GM12878 (cell line): ENCODE results near the gene MAFB. TPM values are rescaled to one million over a fixed set of nuclear protein-coding genes. Genes with fewer than 3 reads are reported as not detected.

ENCODE experiments used
- ATAC-seq: fragments of 200-7000 bp; cut with Tn5 transposase; 3 replicates; pipeline ENCODE4 v1.9.1; 2020; ENCODE audit warnings: mild to moderate bottlenecking, moderate library complexity
- BruUV-seq: library from RNA; stranded (reverse); fragments of 400-500 nt; replicated peaks from 2 replicates; lab custom pipeline; 2021; lab: Mats Ljungman, UMichigan
- CTCF ChIA-PET: fragments of 300-600 bp; sonication (Branson Sonifier 250); formaldehyde crosslinking; extraction: SDS; loops from one replicate; lab custom pipeline; 2021; ENCODE audit warnings: inconsistent platforms; lab: Yijun Ruan, JAX
- POLR2A ChIA-PET: fragments of 350-600 bp; formaldehyde crosslinking; extraction: SDS; loops from one replicate; lab custom pipeline; 2021; ENCODE audit warnings: inconsistent platforms; lab: Charles Lee
- RAD21 ChIA-PET: fragments of 300-600 bp; sonication (Branson Sonifier 250); formaldehyde crosslinking; loops from one replicate; lab custom pipeline; 2023; ENCODE audit warnings: antibody characterized with exemption; ENCODE audit not compliant: unreplicated experiment; lab: Charles Lee
- SMC1A ChIA-PET: fragments of 300-600 bp; sonication (Branson Sonifier 250); formaldehyde crosslinking; loops from one replicate; lab custom pipeline; 2023; ENCODE audit not compliant: unreplicated experiment, uncharacterized antibody; lab: Charles Lee
- DNase-seq: peaks from one replicate; pipeline ENCODE4 v3.0.0-alpha.2; 2011; ENCODE audit warnings: low read depth, low spot score
- FAIRE-seq: peaks from 3 replicates; lab custom pipeline; 2011; peaks lifted over from hg19 to GRCh38; lab: Jason Lieb, UNC
- H2AFZ ChIP-seq: 2 replicates; pipeline ENCODE4 v1.6.0; 2011; ENCODE audit warnings: low read depth, low read length, control low read depth; ENCODE audit not compliant: control insufficient read depth
- H3K27ac ChIP-seq: 2 replicates; pipeline ENCODE4 v1.5.1; 2011; ENCODE audit warnings: control low read depth; ENCODE audit not compliant: control insufficient read depth, insufficient read depth
- H3K27me3 ChIP-seq, 2 experiments: replicated peaks in 1 of 2; 2 replicates each; pipeline versions ENCODE4 v1.6.0 to v1.6.1; 2011; ENCODE audit warnings: low read length in 1 of 2; ENCODE audit not compliant: control insufficient read depth in 2 of 2, insufficient read depth in 2 of 2
- H3K36me3 ChIP-seq, 2 experiments: 2 replicates each; pipeline ENCODE4 v1.5.1; 2011; ENCODE audit warnings: low read length in 1 of 2; ENCODE audit not compliant: control insufficient read depth in 2 of 2, insufficient read depth in 2 of 2
- H3K4me1 ChIP-seq: 2 replicates; pipeline ENCODE4 v1.6.1; 2011; ENCODE audit warnings: mild to moderate bottlenecking, low read length, moderate library complexity, mixed read lengths; ENCODE audit not compliant: control insufficient read depth, insufficient read depth
- H3K4me2 ChIP-seq: 2 replicates; pipeline ENCODE4 v1.6.0; 2011; ENCODE audit warnings: control low read depth; ENCODE audit not compliant: control insufficient read depth, insufficient read depth
- H3K4me3 ChIP-seq: fragments of 200-600 bp; sonication (generic); 2 replicates; pipeline ENCODE4 v1.5.1; 2016
- H3K79me2 ChIP-seq: 2 replicates; pipeline ENCODE4 v1.6.0; 2011; ENCODE audit warnings: low read length; ENCODE audit not compliant: control insufficient read depth, insufficient read depth
- H3K9ac ChIP-seq: 2 replicates; pipeline ENCODE4 v1.8.0; 2011; ENCODE audit warnings: low read length, control low read depth, mixed read lengths; ENCODE audit not compliant: control insufficient read depth, insufficient read depth
- H3K9me3 ChIP-seq: replicated peaks from 3 replicates; pipeline ENCODE4 v1.5.1; 2011; ENCODE audit warnings: mild to moderate bottlenecking, low read length; ENCODE audit not compliant: control insufficient read depth, insufficient read depth
- H4K20me1 ChIP-seq: 2 replicates; pipeline ENCODE4 v1.6.0; 2011; ENCODE audit not compliant: control insufficient read depth, insufficient read depth
- ASH2L ChIP-seq: fragments of 300-600, 200-600 bp; sonication (generic); IDR thresholded peaks from 2 replicates; pipeline ENCODE4 v1.6.1; 2017; ENCODE audit warnings: low read depth, mild to moderate bottlenecking, borderline replicate concordance
- EZH2 ChIP-seq: IDR thresholded peaks from 2 replicates; pipeline ENCODE4 v1.6.1; 2012; ENCODE audit warnings: low read depth, mild to moderate bottlenecking, control low read depth, inconsistent platforms, low read length, borderline replicate concordance; ENCODE audit not compliant: control insufficient read depth
- GABPA ChIP-seq: IDR thresholded peaks from 2 replicates; pipeline ENCODE4 v1.6.1; 2014; ENCODE audit warnings: antibody characterized with exemption, low read depth, mild to moderate bottlenecking, inconsistent platforms
- HDAC2 ChIP-seq: fragments of 200-600 bp; sonication (generic); IDR thresholded peaks from 2 replicates; pipeline ENCODE4 v1.6.1; 2017
- HDGF ChIP-seq: fragments of 450-650 bp; IDR thresholded peaks from 2 replicates; pipeline ENCODE4 v1.6.1; 2016; ENCODE audit warnings: antibody characterized with exemption
- IRF4 ChIP-seq: IDR thresholded peaks from 2 replicates; pipeline ENCODE4 v1.6.1; 2011; ENCODE audit warnings: low read depth, low read length
- TARDBP ChIP-seq: IDR thresholded peaks from 2 replicates; pipeline ENCODE4 v1.6.1; 2016; ENCODE audit warnings: borderline replicate concordance
- ZNF217 ChIP-seq: fragments of 450-650 bp; IDR thresholded peaks from 2 replicates; pipeline ENCODE4 v1.6.1; 2017; ENCODE audit warnings: antibody characterized with exemption, mild to moderate bottlenecking
- WGBS: methylation state at CpG from one replicate; pipeline ENCODE4 v1.1.6; 2016; ENCODE audit warnings: low lambda C conversion rate; ENCODE audit not compliant: insufficient replicate concordance, insufficient coverage; ENCODE audit errors: missing lambda C conversion rate; 5-methylcytosine and 5-hydroxymethylcytosine counted together
- in situ Hi-C: fragments of 300-500 bp; cut with MboI; formaldehyde crosslinking; loops from 9 replicates; pipeline ENCODE4 v1.14.3; 2018; ENCODE audit warnings: mixed read lengths
- intact Hi-C: fragments of 100-400 bp; cut with micrococcal nuclease; formaldehyde crosslinking; loops from one replicate; pipeline ENCODE4 v1.14.2; 2022; ENCODE audit not compliant: unreplicated experiment
- polyA plus RNA-seq, 11 experiments: library from polyadenylated mRNA; depleted of rRNA in 4 of 11; unstranded in 6 of 11; stranded (reverse) in 5 of 11; fragments of >200 nt; fragmentation: Nextera tagmentation in 4 of 11; fragmentation: Illumina TruSeq in 1 of 11; extraction: Ambion mirVana in 4 of 11; extraction: Trizol in 1 of 11; gene quantifications; 1 replicate in 1 of 11; 2 replicates in 10 of 11; pipeline versions ENCODE4 v1.2.1 to v1.2.3, GENCODE V29; 2011 to 2016; ENCODE audit warnings: inconsistent platforms in 2 of 11, missing spikeins in 2 of 11, low read depth in 1 of 11
- total RNA-seq, 4 experiments: library from RNA; depleted of rRNA in 3 of 4; stranded (reverse); fragments of >200 nt in 3 of 4; fragmentation: Illumina TruSeq in 1 of 4; extraction: Trizol in 1 of 4; gene quantifications; 2 replicates each; pipeline versions ENCODE4 v1.2.1 to v1.2.3, GENCODE V29; 2013 to 2021

The MAFB gene
- total and polyA plus RNA-seq, 10 of the 15 experiments (the other 5 are each of a cell fraction or from before 2014, with no cell fraction given) = 0.01 to 0.08 (median 0.01) TPM; not detected in 7

DNA sequence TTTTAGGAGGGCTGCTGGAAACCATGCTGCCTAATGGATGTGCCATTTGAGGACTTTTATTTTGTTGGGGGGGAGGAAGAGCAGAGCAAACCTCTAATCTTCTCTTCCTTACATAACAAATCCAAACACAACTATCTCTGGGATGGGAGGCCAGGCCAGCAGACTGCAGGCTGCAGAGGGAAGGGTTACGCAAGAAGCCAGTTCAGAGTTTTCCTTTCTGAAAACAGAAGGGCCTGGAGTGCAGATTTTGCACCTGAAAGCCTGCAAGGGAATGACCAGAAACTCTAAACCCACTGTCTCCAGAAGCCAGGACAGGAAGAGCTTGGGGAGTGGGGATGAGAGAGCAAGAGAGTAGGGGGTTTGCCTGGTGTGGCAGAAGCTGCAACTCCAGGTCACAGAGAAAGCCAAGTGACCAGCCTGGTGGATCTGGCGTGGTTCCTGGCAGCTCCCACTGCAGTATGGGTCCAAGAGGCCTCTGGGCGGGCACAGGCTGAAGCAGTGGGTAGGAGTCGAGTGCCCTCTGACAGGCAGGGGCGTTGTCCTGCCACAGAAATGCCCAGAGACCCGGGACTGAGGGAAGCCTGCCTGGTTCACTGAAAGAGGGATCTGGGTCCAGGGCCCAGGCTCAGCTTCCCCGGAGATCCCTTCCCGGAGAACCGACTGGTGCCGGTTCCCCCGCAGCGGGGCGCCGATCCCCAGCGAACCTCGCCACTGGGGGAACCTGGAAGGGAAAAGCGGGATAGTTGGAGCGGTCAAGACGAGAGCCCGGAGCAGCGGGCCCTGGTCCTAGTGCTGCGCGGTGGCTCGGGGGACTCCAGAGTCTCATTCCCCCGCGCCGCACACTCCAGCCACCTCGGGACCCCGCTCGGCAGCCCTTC, 6.7 kb downstream of the MAFB start:
- H3K79me2 ChIP-seq = no peaks in the 10 kb centered on the region
- no peak overlapping the region for H3K27ac ChIP-seq
- ChIA-PET POLR2A (no interaction called here), RAD21 (no interaction called here), SMC1A (no interaction called here), CTCF (no interaction called here)
- H3K4me2 ChIP-seq = no peak overlapping the region
- BruUV-seq = no TSS peak
- intact Hi-C loops (no loop called here), in situ Hi-C loops (no loop called here)
- no peak overlapping the region for H3K4me3 ChIP-seq
- peaks cover 17 to 23% of the 10 kb centered on the region in 2 experiments for H3K27me3 ChIP-seq
- H3K9ac ChIP-seq = no peak overlapping the region
- 36% methylated on average over 27 of the region's 30 CpGs for WGBS
- H2AFZ ChIP-seq = no peak overlapping the region
- ATAC-seq = no peak
- TF ChIP-seq HDGF (no peak), ZNF217 (no peak), IRF4 (no peak), ASH2L (no peak), EZH2 (no peak), GABPA (no peak)
- no peak for FAIRE-seq
- no peaks in the 10 kb centered on the region for H3K9me3 ChIP-seq
- no peaks in the 10 kb centered on the region; the same call in 1 of the 2 replicates for H4K20me1 ChIP-seq
- DNase-seq = no peak
- H3K4me1 ChIP-seq = 0 out of 2 replicates have a peak, but pooled peaks cover 8% of the 10 kb centered on the region
- H3K36me3 ChIP-seq = no peaks in the 10 kb centered on the region

DNA sequence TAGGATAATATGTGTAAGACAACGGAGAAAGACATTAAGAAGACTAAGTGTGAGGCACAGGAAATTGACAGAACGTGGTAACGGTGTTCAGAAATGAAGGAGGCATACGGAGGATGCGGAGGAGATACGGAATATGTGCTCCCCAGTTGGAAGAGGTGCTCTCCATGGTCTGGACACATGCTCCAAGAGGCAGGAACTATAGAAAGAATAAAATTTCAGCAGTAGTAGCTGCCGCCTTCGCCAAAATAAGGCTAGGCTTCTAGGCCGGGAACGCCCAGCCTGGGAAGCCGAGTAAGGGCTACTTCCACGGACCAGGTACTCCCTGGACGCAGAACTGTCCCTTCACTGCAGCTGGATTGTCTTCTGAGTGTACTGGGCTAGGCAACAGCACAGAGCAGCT, 7.4 kb downstream of the MAFB start:
- ChIA-PET CTCF (no interaction called here), POLR2A (no interaction called here), SMC1A (no interaction called here), RAD21 (no interaction called here)
- no TSS peak for BruUV-seq
- no peak overlapping the region for H3K27ac ChIP-seq
- FAIRE-seq = no peak
- no peak for ATAC-seq
- in situ Hi-C loops (no loop called here), intact Hi-C loops (no loop called here)
- no peaks in the 10 kb centered on the region for H3K36me3 ChIP-seq
- H3K9ac ChIP-seq = no peak overlapping the region
- WGBS = 34% methylated on average over 13 of the region's 13 CpGs
- H2AFZ ChIP-seq = no peak overlapping the region
- peaks cover 14 to 23% of the 10 kb centered on the region in 2 experiments for H3K27me3 ChIP-seq
- no peak for DNase-seq
- no peak overlapping the region for H3K4me3 ChIP-seq
- no peak overlapping the region for H3K4me2 ChIP-seq
- H3K4me1 ChIP-seq = 0 out of 2 replicates have a peak, but pooled peaks cover 8% of the 10 kb centered on the region
- H3K79me2 ChIP-seq = no peaks in the 10 kb centered on the region
- TF ChIP-seq TARDBP (no peak), HDAC2 (no peak)
- H4K20me1 ChIP-seq = no peaks in the 10 kb centered on the region; the same call in 1 of the 2 replicates
- H3K9me3 ChIP-seq = no peaks in the 10 kb centered on the region
